H1 (cell line): Measurements from ENCODE around the gene NUP210. TPM values are rescaled to one million over a fixed set of nuclear protein-coding genes. Genes with fewer than 3 reads are reported as not detected.

ENCODE experiments used
- CTCF ChIA-PET: fragments of 300-600 bp; sonication (Branson Sonifier 250); formaldehyde crosslinking; loops from one replicate; lab custom pipeline; 2021; ENCODE audit not compliant: partially characterized antibody; lab: Charles Lee
- POLR2A ChIA-PET: fragments of 300-600 bp; sonication (Branson Sonifier 250); formaldehyde crosslinking; loops from one replicate; lab custom pipeline; 2021; ENCODE audit warnings: inconsistent platforms; ENCODE audit not compliant: partially characterized antibody; lab: Charles Lee
- DNase-seq, 2 experiments: peaks; one replicate each; pipeline versions ENCODE4 v3.0.0 to v3.0.0-alpha.2; 2010 to 2022; ENCODE audit warnings: low spot score in 2 of 2, low read depth in 1 of 2, mixed read lengths in 1 of 2
- FAIRE-seq: peaks from 2 replicates; lab custom pipeline; 2011; peaks lifted over from hg19 to GRCh38; lab: Jason Lieb, UNC
- H2AFZ ChIP-seq: 2 replicates; pipeline ENCODE4 v1.8.1; 2012; ENCODE audit warnings: low read length, inconsistent platforms
- H2AK5ac ChIP-seq: 2 replicates; pipeline ENCODE4 v1.6.1; 2013; ENCODE audit warnings: low read depth, low read length
- H2BK120ac ChIP-seq: replicated peaks from 2 replicates; pipeline ENCODE3; 2013; ENCODE audit warnings: low read depth, low read length, inconsistent platforms
- H2BK12ac ChIP-seq: 2 replicates; pipeline ENCODE4 v1.6.1; 2013; ENCODE audit warnings: low read depth, low read length
- H2BK15ac ChIP-seq: 2 replicates; pipeline ENCODE4 v1.6.1; 2013; ENCODE audit warnings: low read length
- H2BK20ac ChIP-seq: 2 replicates; pipeline ENCODE4 v1.6.1; 2013; ENCODE audit warnings: low read length
- H2BK5ac ChIP-seq: 2 replicates; pipeline ENCODE4 v1.6.1; 2013; ENCODE audit warnings: low read depth, low read length
- H3K14ac ChIP-seq: 2 replicates; pipeline ENCODE4 v1.6.1; 2013; ENCODE audit warnings: inconsistent platforms; ENCODE audit not compliant: insufficient read length
- H3K18ac ChIP-seq: 2 replicates; pipeline ENCODE4 v1.6.1; 2013; ENCODE audit warnings: low read length; ENCODE audit errors: extremely low read depth
- H3K23ac ChIP-seq: 2 replicates; pipeline ENCODE4 v1.6.1; 2013; ENCODE audit warnings: inconsistent platforms; ENCODE audit not compliant: insufficient read length
- H3K23me2 ChIP-seq: 2 replicates; pipeline ENCODE4 v1.6.1; 2013; ENCODE audit warnings: low read depth, low read length
- H3K27ac ChIP-seq: 2 replicates; pipeline ENCODE4 v1.6.1; 2011; ENCODE audit warnings: low read depth, low read length, inconsistent platforms
- H3K27me3 ChIP-seq, 4 experiments: replicated peaks in 1 of 4; 1 replicate in 1 of 4; 2 replicates in 3 of 4; pipeline versions ENCODE4 v1.6.1 to v1.8.1; 2011 to 2013; ENCODE audit warnings: low read length in 3 of 4, mild to moderate bottlenecking in 3 of 4, inconsistent platforms in 2 of 4, mixed read lengths in 2 of 4, moderate library complexity in 1 of 4; ENCODE audit not compliant: control insufficient read depth in 3 of 4, insufficient read depth in 3 of 4; ENCODE audit errors: extremely low read depth in 1 of 4
- H3K36me3 ChIP-seq, 4 experiments: 2 replicates each; pipeline versions ENCODE4 v1.6.1 to v1.8.1; 2011 to 2013; ENCODE audit warnings: mild to moderate bottlenecking in 4 of 4, low read length in 3 of 4, moderate library complexity in 2 of 4, control low read depth in 1 of 4, inconsistent platforms in 1 of 4; ENCODE audit not compliant: insufficient read depth in 4 of 4, control insufficient read depth in 2 of 4
- H3K4ac ChIP-seq: replicated peaks from 2 replicates; pipeline ENCODE3; 2013; ENCODE audit warnings: low read length, low read depth, mixed read lengths, inconsistent platforms; ENCODE audit not compliant: insufficient read length
- H3K4me1 ChIP-seq, 4 experiments: replicated peaks in 1 of 4; 1 replicate in 1 of 4; 2 replicates in 3 of 4; pipeline versions ENCODE4 v1.6.1 to v1.8.1; 2011 to 2013; ENCODE audit warnings: low read length in 3 of 4, inconsistent platforms in 2 of 4, mixed read lengths in 1 of 4; ENCODE audit not compliant: insufficient read depth in 4 of 4, control insufficient read depth in 3 of 4
- H3K4me2 ChIP-seq, 2 experiments: 2 replicates each; pipeline versions ENCODE4 v1.6.1 to v1.8.1; 2011 to 2013; ENCODE audit warnings: low read depth in 2 of 2, low read length in 2 of 2, control low read depth in 1 of 2, inconsistent platforms in 1 of 2, mild to moderate bottlenecking in 1 of 2; ENCODE audit not compliant: insufficient read depth in 1 of 2
- H3K4me3 ChIP-seq, 4 experiments: fragments of 200-600, 300-600 bp in 1 of 4; sonication (generic), shearing (Covaris generic), sonication (Bioruptor Twin) in 1 of 4; 2 replicates each; pipeline versions ENCODE4 v1.5.1 to v1.8.1; 2011 to 2016; ENCODE audit warnings: low read length in 4 of 4, low read depth in 3 of 4, control low read depth in 2 of 4, inconsistent platforms in 2 of 4, mild to moderate bottlenecking in 2 of 4, mixed read lengths in 1 of 4, moderate library complexity in 1 of 4; ENCODE audit not compliant: insufficient read depth in 2 of 4; ENCODE audit errors: extremely low read depth in 1 of 4
- H3K56ac ChIP-seq: replicated peaks from 2 replicates; pipeline ENCODE3; 2013; ENCODE audit warnings: low read depth, mild to moderate bottlenecking, mixed read lengths, low read length, inconsistent platforms; ENCODE audit not compliant: insufficient read length
- H3K79me1 ChIP-seq: 2 replicates; pipeline ENCODE4 v1.6.1; 2013; ENCODE audit warnings: low read depth, low read length, control low read depth
- H3K79me2 ChIP-seq, 2 experiments: 2 replicates each; pipeline versions ENCODE4 v1.6.1 to v1.8.1; 2012 to 2013; ENCODE audit warnings: low read length in 2 of 2, mild to moderate bottlenecking in 2 of 2, inconsistent platforms in 1 of 2; ENCODE audit not compliant: insufficient read depth in 2 of 2, control insufficient read depth in 1 of 2
- H3K9ac ChIP-seq, 4 experiments: replicated peaks in 1 of 4; 1 replicate in 1 of 4; 2 replicates in 3 of 4; pipeline versions ENCODE4 v1.6.1 to v1.8.1; 2011 to 2013; ENCODE audit warnings: low read depth in 3 of 4, low read length in 3 of 4, control low read depth in 2 of 4, mild to moderate bottlenecking in 2 of 4, moderate library complexity in 2 of 4, inconsistent platforms in 1 of 4; ENCODE audit errors: extremely low read depth in 1 of 4
- H3K9me3 ChIP-seq, 2 experiments: 2 replicates each; pipeline versions ENCODE4 v1.6.1 to v1.8.1; 2012 to 2013; ENCODE audit warnings: mild to moderate bottlenecking in 2 of 2, moderate library complexity in 2 of 2, control low read depth in 1 of 2, inconsistent platforms in 1 of 2, low read depth in 1 of 2, low read length in 1 of 2, mixed read lengths in 1 of 2; ENCODE audit not compliant: insufficient read depth in 2 of 2
- H4K20me1 ChIP-seq, 2 experiments: replicated peaks in 1 of 2; 2 replicates each; pipeline versions ENCODE3 to v1.8.1; 2011 to 2013; ENCODE audit warnings: inconsistent platforms in 2 of 2, low read length in 2 of 2, mild to moderate bottlenecking in 1 of 2; ENCODE audit not compliant: insufficient read depth in 2 of 2, control insufficient read depth in 1 of 2
- H4K5ac ChIP-seq: 2 replicates; pipeline ENCODE4 v1.6.1; 2013; ENCODE audit warnings: low read length, low read depth, mixed read lengths, inconsistent platforms; ENCODE audit not compliant: insufficient read length
- H4K8ac ChIP-seq: 2 replicates; pipeline ENCODE4 v1.8.0; 2013; ENCODE audit warnings: mild to moderate bottlenecking, moderate library complexity, low read length, inconsistent platforms; ENCODE audit not compliant: insufficient read depth; ENCODE audit errors: extremely low read depth
- H4K91ac ChIP-seq: replicated peaks from 2 replicates; pipeline ENCODE3; 2013; ENCODE audit warnings: low read length, mixed read lengths, inconsistent platforms; ENCODE audit not compliant: insufficient read length
- EGR1 ChIP-seq: IDR thresholded peaks from 2 replicates; pipeline ENCODE4 v1.6.1; 2011; ENCODE audit warnings: low read depth, low read length, borderline replicate concordance
- FOSL1 ChIP-seq: IDR thresholded peaks from 2 replicates; pipeline ENCODE4 v1.6.1; 2011; ENCODE audit warnings: mild to moderate bottlenecking, low read depth, low read length, moderate library complexity; ENCODE audit not compliant: insufficient read depth
- JUN ChIP-seq: IDR thresholded peaks from 2 replicates; pipeline ENCODE4 v1.6.1; 2011; ENCODE audit warnings: low read depth, mild to moderate bottlenecking, improper control_type of control experiment, low read length
- POLR2AphosphoS5 ChIP-seq: IDR thresholded peaks from 2 replicates; pipeline ENCODE4 v1.6.1; 2011; ENCODE audit warnings: low read depth, low read length
- SIN3A ChIP-seq, 2 experiments: IDR thresholded peaks in 1 of 2; conservative IDR thresholded peaks in 1 of 2; 2 replicates each; pipeline ENCODE4 v1.6.1; 2011 to 2012; ENCODE audit warnings: low read length in 2 of 2, improper control_type of control experiment in 1 of 2, low read depth in 1 of 2, mild to moderate bottlenecking in 1 of 2
- SIX5 ChIP-seq: IDR thresholded peaks from 2 replicates; pipeline ENCODE4 v1.6.1; 2011; ENCODE audit warnings: mild to moderate bottlenecking, low read depth, low read length
- SP2 ChIP-seq: IDR thresholded peaks from 2 replicates; pipeline ENCODE4 v1.6.1; 2012; ENCODE audit warnings: mild to moderate bottlenecking, low read length, inconsistent platforms
- WGBS, 2 experiments: shearing (Covaris generic) in 1 of 2; methylation state at CpG; one replicate each; pipeline versions ENCODE4 v1.1.6 to v1.1.7; 2013 to 2015; ENCODE audit warnings: low lambda C conversion rate in 2 of 2, mixed read lengths in 2 of 2, inconsistent platforms in 1 of 2, low coverage in 1 of 2, missing lambda C conversion rate in 1 of 2; ENCODE audit not compliant: insufficient replicate concordance in 2 of 2, insufficient coverage in 1 of 2, insufficient read length in 1 of 2; ENCODE audit errors: extremely low coverage in 1 of 2, missing lambda C conversion rate in 1 of 2; 5-methylcytosine and 5-hydroxymethylcytosine counted together
- polyA plus RNA-seq, 7 experiments: library from polyadenylated mRNA; depleted of rRNA in 3 of 7; stranded (reverse) in 5 of 7; unstranded in 2 of 7; fragments of >200 nt in 5 of 7; fragments of 200-250 nt in 2 of 7; gene quantifications; 1 replicate in 5 of 7; 2 replicates in 1 of 7; 4 replicates in 1 of 7; pipeline versions ENCODE4 v1.2.1 to v1.2.3, GENCODE V29; 2011 to 2013; ENCODE audit warnings: missing spikeins in 2 of 7, mixed read lengths in 2 of 7
- total RNA-seq: library from RNA; stranded (reverse); fragmentation: NEBNext Ultra II Directional; extraction: Animal tissue kit (Norgen Biotek cat#: 25700); gene quantifications from 2 replicates; pipeline ENCODE4 v1.2.1, GENCODE V29; 2021
- TF ChIP-seq, protein P1 (sequence below): IDR thresholded peaks from 2 replicates; pipeline ENCODE4 v1.6.1; 2012; ENCODE audit warnings: inconsistent platforms
- TF ChIP-seq, protein P2 (sequence below): IDR thresholded peaks from 2 replicates; pipeline ENCODE4 v1.6.1; 2012; ENCODE audit warnings: low read length, inconsistent platforms

Gene NUP210
- total and polyA plus RNA-seq, 2 of the 8 experiments (the other 6 are each of a cell fraction or from before 2014, with no cell fraction given), result 51.0 to 53.7 TPM

DNA sequence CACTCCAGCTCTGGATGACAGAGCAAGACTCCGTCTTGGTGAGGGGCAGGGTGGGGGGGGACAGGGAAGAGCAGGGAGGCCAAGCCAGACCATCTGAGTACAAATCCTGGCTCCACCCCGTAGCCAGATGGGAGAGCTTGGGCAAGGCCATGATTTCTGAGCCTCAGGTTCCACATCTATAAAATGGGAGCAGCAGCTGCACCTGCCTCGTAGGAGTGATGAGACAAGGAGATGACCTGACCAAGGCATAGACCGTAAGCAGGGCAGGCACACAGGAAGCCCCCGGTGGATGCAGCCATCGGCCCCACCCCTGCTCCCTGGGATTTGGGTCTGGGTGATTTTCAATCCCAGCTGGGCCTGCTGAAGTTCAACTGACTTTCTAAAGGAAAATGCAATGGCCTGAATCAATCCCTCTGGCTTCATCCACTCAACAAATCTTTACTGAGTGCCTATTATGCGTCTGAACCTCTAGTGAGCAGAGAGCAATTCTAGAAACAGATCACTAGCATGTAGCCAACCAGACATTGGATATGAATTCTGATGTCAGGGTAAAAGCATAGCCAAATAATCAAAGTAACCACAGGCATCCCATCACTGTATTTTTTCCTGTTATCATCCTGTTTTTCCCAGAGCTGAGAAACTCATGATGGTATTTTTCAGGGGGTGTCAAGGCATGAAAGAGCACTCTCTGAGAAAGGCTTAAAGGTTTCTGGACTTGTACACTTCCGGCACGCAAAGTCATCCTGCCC is 141.2 kb downstream of the NUP210 start:
- H3K23ac ChIP-seq, result no peak overlapping the region
- H3K9me3 ChIP-seq, result 0 out of 4 replicates have a peak, but pooled peaks cover 0 to under 1% of the 10 kb centered on the region in 2 experiments
- no peak overlapping the region for H4K91ac ChIP-seq
- H2AFZ ChIP-seq, result no peak overlapping the region
- 0 out of 2 replicates have a peak overlapping the region, but pooled peaks have one; percentile 72 for H2BK15ac ChIP-seq
- WGBS, 2 experiments, result 90% methylated on average over 9 of the region's 9 CpGs; no CpG with 5 or more reads in 1 of the 2 experiments
- no peak overlapping the region for H2BK20ac ChIP-seq
- no peak overlapping the region for H3K4ac ChIP-seq
- no peak overlapping the region for H3K4me2 ChIP-seq
- no peaks in the 10 kb centered on the region for H3K79me1 ChIP-seq
- ChIA-PET POLR2A (interaction anchor here (0.7 to 1.1 kb wide), 2 partner anchors 12 to 35 kb away, joined by 3 read pairs; no protein-coding TSS in a partner anchor), CTCF (interaction anchor here (0.9 to 1.0 kb wide), 2 partner anchors 17 to 75 kb away, joined by 3 read pairs; no protein-coding TSS in a partner anchor)
- H3K23me2 ChIP-seq, result peaks cover 10% of the 10 kb centered on the region; the same call in 1 of the 2 replicates
- H3K27ac ChIP-seq, result no peak overlapping the region
- no peak overlapping the region for H3K4me3 ChIP-seq
- no peaks in the 10 kb centered on the region for H3K79me2 ChIP-seq
- no peak overlapping the region for H4K5ac ChIP-seq
- FAIRE-seq (no peak), DNase-seq (no peak)
- H4K20me1 ChIP-seq, result peaks cover 0 to 5% of the 10 kb centered on the region in 2 experiments
- no peak overlapping the region for H3K56ac ChIP-seq
- no peak overlapping the region for H2BK5ac ChIP-seq
- H2BK120ac ChIP-seq, result no peak overlapping the region
- no peak overlapping the region for H4K8ac ChIP-seq
- no peaks in the 10 kb centered on the region for H3K36me3 ChIP-seq
- H3K27me3 ChIP-seq, result peaks cover 7 to 25% (median 17%) of the 10 kb centered on the region in 4 experiments
- no peak overlapping the region for H3K14ac ChIP-seq
- H3K18ac ChIP-seq, result no peak overlapping the region
- H3K4me1 ChIP-seq, result peaks cover 0 to 13% (median 6%) of the 10 kb centered on the region in 4 experiments; a peak in 5 of 7 replicates
- H2BK12ac ChIP-seq, result no peak overlapping the region
- no peak overlapping the region for H2AK5ac ChIP-seq
- no peak overlapping the region for H3K9ac ChIP-seq
- TF ChIP-seq POLR2AphosphoS5 (no peak), FOSL1 (no peak), SIX5 (no peak), EGR1 (no peak), SIN3A (conservative IDR thresholded peaks at IDR 0.05 in 1 of 2, IDR thresholded peaks at IDR 0.05 in 1 of 2; ENCODE audit: low read depth in 1 of 2, low read length in 2 of 2) (no peak), JUN (no peak), SP2 (no peak)
- TF ChIP-seq, protein P1, sequence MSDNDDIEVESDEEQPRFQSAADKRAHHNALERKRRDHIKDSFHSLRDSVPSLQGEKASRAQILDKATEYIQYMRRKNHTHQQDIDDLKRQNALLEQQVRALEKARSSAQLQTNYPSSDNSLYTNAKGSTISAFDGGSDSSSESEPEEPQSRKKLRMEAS, result no peak
- TF ChIP-seq, protein P2, sequence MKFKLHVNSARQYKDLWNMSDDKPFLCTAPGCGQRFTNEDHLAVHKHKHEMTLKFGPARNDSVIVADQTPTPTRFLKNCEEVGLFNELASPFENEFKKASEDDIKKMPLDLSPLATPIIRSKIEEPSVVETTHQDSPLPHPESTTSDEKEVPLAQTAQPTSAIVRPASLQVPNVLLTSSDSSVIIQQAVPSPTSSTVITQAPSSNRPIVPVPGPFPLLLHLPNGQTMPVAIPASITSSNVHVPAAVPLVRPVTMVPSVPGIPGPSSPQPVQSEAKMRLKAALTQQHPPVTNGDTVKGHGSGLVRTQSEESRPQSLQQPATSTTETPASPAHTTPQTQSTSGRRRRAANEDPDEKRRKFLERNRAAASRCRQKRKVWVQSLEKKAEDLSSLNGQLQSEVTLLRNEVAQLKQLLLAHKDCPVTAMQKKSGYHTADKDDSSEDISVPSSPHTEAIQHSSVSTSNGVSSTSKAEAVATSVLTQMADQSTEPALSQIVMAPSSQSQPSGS, result no peak
